GM18517 (cell line): ENCODE results near the gene TBC1D10A.

Source experiments
- ATAC-seq: cut with Tn5 transposase; IDR thresholded peaks from one replicate; pipeline ENCODE4 v1.9.1; 2021; ENCODE audit warnings: mild to moderate bottlenecking, moderate library complexity; ENCODE audit not compliant: unreplicated experiment

Gene TBC1D10A

DNA sequence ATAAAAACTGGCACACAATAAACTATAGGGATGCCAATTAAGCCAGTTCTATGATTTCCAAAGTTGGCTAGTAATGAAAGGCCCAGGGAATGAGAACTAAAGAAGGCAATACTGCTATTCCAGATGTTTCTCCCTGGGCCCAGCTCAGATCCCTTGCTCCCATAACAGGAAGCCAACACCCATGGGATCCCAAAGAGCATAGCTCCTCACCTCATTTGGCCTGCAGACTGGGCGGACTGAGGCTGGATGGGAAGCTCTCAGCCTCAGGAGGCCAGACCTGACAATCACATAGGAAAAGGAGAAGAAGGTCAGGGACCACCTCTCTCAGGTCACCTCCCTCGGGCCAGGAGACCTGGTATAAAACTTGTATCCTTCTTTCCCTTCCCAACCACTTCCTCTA lies 5.3 kb downstream of the TBC1D10A start:
- ATAC-seq: no peak

DNA sequence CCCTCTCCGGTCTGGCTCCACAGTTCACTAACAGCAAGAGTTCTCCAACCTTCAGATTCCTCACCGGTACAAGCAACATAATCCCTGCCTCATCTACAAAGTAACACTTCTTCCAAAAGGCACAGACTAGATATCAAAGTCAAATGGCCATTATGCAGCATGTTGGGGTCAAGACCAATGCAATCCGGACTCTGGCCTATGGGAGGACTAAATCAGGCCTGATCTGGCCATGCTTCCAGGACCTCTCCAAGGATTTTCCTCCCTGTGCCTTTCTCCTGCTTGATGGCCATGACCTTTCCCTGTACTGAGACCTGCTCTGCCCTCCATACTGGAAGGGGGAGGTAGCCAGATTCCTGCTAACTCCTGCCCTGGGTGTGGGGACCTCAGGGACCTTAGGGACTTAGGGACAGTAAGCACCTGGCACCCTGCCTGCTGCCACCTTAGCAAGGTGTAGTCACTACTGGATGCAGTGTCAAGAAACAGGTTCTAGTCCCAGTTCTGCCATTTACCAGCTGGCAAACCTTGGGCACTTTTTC lies 6.7 kb downstream of the TBC1D10A start:
- ATAC-seq: no peak

DNA sequence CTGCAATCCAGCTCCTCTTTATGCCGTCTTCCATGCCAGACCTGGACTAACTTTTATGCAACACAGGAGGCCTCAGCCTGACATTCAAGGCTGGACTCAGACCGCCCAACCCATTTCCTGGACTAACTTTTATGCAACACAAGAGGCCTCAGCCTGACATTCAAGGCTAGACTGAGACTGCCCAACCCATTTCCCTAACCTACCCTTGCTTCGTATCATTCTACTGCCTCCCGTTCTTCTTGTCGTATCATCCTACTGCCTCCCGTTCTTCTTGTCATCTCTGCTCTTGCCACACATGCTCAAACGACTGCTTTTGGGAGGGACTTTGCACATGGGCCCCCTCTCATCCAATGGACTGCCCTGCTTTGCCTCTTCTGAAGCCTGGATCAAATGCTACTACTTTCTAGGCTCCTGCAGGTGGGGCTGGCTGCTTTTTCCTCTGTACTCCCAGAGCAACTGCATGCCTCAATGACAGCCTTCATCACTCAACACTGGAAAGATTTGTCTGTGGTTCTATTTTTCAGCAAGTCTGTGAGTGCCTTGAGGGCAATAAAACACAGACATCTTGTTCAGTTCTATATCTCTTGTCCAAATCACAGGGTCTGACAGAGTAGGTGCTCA lies 7.8 kb downstream of the TBC1D10A start:
- no peak for ATAC-seq

DNA sequence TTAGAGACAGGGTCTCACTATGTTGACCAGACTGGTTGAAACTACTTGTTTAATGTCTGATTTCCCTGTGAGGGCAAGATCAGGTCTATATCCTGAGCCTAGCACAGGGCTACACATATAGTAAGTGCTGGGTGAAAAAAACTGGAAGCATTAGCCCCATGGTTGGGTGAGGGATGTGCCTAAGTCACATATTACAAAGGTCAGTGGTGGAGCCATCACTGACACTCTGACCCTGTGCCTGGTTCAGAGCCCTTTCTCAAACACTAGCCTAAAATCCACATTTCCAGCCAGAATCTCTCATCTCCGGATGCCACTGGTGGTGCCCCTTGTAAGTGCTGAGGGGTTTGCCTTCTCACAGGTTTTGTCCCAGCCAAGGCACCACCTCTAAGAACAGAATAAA lies 9.0 kb downstream of the TBC1D10A start:
- ATAC-seq: no peak

GRCh38 chr22:30315962-30316576 lies 10.7 kb downstream of the TBC1D10A start:
- ATAC-seq: no peak

DNA sequence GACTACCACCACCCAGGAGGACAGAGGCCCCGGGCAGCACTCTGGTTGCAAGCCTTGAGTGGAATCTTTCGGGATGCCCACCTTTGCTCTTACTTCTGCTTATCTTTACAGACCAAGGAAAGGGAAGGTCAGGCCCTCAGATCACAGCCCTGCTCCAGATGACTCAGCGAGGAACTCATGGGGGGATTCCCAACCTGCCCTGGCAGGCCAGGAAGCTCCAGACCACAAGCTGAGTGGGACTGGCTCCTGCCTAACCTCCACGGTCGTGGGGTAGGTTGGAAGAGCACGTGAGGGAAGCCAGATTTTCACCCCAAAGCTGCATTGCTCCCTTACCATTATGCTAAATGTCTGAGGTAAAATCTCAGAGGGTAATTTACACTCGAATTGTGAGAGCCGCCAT lies 11.8 kb downstream of the TBC1D10A start:
- ATAC-seq: no peak

DNA sequence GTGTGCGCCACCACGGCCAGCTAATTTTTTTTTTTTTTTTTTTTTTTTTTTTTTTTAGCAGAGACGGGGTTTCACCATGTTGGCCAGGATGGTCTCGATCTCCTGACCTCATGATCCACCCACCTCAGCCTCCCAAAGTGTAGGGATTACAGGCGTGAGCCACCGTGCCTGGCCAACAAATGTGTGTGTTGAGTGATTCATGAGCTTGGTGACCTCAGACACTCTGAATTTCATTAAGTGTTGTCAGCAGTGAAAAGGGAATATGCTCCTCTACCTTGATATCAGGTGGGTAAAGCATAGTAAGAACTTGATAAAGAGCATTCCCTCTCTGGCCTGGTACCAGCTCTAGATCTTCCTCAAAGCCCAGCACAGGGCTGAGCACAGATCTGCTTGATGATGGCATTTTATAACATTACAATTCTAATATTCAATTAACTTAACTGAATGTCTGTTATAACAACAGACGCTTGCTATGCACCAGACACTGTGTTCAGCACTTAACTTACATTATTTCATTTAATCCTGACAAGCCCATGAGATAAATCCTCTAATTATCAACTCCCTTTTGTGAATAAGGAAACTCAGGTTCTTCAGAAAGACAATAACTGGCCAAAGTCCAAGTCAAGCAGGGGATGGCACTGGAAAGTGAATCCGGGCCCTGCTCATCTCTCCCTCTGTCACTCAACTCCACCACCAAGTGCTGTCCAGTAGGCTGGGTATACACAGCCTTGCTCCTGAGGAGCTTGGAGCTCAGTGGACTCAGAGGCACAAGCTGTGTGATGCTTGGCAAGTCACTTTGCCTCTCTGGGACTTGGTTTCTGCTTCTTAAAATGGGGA lies 13.0 kb downstream of the TBC1D10A start:
- no peak for ATAC-seq

GRCh38 chr22:30312053-30312452 lies 14.7 kb downstream of the TBC1D10A start:
- ATAC-seq: no peak

- no peak for ATAC-seq
Observed at GRCh38 chr22:30310881-30311771, 15.6 kb downstream of the TBC1D10A start.

- ATAC-seq: peak; percentile 33
Observed at GRCh38 chr22:30309951-30310741, 16.6 kb downstream of the TBC1D10A start.

DNA sequence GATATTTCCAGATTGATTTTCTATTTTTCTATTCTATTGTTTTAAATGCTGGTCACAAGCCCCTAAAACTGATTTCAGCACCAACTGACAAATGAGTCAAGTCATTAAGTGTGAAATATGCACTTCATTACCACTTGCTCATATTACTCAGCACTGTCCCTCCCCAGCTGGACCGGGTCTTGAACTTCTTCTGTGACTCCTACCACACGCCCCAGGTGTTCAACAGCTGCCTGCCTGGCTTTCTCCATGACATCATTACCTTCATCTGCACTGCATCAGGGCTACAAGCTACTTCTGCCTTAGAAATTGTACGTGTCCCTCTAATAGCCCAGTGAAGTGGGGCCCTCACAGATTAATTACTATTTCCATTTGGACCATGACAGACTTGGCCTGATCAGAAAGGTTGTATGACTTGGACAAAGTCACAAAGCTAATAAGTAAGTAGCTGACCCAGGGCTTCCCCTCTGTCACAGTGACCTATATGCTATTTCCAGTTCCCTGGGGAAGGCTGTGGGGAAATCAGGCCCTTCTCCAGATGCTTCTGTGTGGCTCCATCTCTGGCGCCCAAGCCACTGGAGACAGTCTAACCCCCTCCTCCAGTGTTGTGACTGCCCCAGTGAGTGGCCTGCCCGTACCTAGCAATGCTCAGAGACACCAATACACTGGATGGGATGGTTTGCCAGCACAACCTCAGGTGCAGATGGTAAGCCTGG lies 18.1 kb downstream of the TBC1D10A start:
- peak; percentile 34 for ATAC-seq

- ATAC-seq: no peak
Observed at GRCh38 chr22:30308093-30308492, 18.6 kb downstream of the TBC1D10A start.

DNA sequence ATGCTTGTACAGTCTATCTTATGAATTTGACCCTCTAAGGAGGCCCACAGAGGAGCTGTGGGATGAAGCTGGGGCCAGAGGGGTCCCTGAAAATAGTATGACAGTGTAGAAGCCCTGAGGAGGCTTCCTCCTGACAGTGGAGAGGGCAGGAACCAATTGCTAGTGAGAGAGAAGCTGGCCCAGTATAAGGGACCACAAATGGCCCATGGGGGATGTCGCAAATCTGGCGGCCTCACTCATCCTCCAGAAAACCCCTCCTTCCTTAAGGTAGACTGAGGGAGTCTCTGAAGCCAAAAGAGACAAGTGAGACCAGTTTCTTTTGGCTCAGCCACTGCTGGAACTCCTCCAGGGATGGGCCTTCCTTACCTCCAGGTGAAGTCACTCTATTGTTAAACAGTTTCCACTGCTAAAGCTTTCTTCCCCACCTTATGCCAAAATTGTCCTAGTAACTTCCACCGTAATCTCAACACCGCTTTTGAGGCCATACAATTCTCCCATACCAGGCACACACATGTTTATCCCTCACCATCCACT lies 19.6 kb downstream of the TBC1D10A start:
- no peak for ATAC-seq

DNA sequence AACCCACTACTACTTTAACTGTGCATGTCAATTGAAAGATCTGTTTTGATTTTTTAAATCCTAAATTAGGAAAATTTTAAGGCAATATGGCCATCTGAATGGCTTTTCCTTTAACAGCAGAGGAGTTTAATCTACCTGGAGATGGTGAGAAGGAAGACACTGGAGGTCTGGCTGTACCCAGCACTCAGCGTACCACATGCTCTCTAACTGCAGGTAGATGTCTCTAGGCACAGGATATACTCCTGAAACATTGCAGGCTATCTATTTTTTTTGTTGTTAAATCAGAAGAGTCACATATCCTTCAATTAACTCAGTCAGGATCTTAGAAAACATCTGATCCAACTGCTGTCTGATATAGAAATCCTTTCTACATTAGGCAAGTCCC lies 20.1 kb downstream of the TBC1D10A start:
- ATAC-seq: no peak

GRCh38 chr22:30305906-30306626 lies 20.7 kb downstream of the TBC1D10A start:
- no peak for ATAC-seq

- ATAC-seq: peak; percentile 39
Observed at GRCh38 chr22:30305519-30305905, 21.2 kb downstream of the TBC1D10A start.

- ATAC-seq: no peak
Observed at GRCh38 chr22:30304495-30305244, 22.1 kb downstream of the TBC1D10A start.

- no peak for ATAC-seq
Observed at GRCh38 chr22:30302810-30303138, 24.0 kb downstream of the TBC1D10A start.
